H1 (cell line): ENCODE measurements around the gene KLHL26. TPM values are rescaled to one million over a fixed set of nuclear protein-coding genes. Genes with fewer than 3 reads are reported as not detected.

Experiments
- CTCF ChIA-PET: fragments of 300-600 bp; sonication (Branson Sonifier 250); formaldehyde crosslinking; loops from one replicate; lab custom pipeline; 2021; ENCODE audit not compliant: partially characterized antibody; lab: Charles Lee
- POLR2A ChIA-PET: fragments of 300-600 bp; sonication (Branson Sonifier 250); formaldehyde crosslinking; loops from one replicate; lab custom pipeline; 2021; ENCODE audit warnings: inconsistent platforms; ENCODE audit not compliant: partially characterized antibody; lab: Charles Lee
- DNase-seq, 2 experiments: peaks; one replicate each; pipeline versions ENCODE4 v3.0.0 to v3.0.0-alpha.2; 2010 to 2022; ENCODE audit warnings: low spot score in 2 of 2, low read depth in 1 of 2, mixed read lengths in 1 of 2
- FAIRE-seq: peaks from 2 replicates; lab custom pipeline; 2011; peaks lifted over from hg19 to GRCh38; lab: Jason Lieb, UNC
- H2AFZ ChIP-seq: 2 replicates; pipeline ENCODE4 v1.8.1; 2012; ENCODE audit warnings: low read length, inconsistent platforms
- H2AK5ac ChIP-seq: 2 replicates; pipeline ENCODE4 v1.6.1; 2013; ENCODE audit warnings: low read depth, low read length
- H2BK120ac ChIP-seq: replicated peaks from 2 replicates; pipeline ENCODE3; 2013; ENCODE audit warnings: low read depth, low read length, inconsistent platforms
- H2BK12ac ChIP-seq: 2 replicates; pipeline ENCODE4 v1.6.1; 2013; ENCODE audit warnings: low read depth, low read length
- H2BK15ac ChIP-seq: 2 replicates; pipeline ENCODE4 v1.6.1; 2013; ENCODE audit warnings: low read length
- H2BK20ac ChIP-seq: 2 replicates; pipeline ENCODE4 v1.6.1; 2013; ENCODE audit warnings: low read length
- H2BK5ac ChIP-seq: 2 replicates; pipeline ENCODE4 v1.6.1; 2013; ENCODE audit warnings: low read depth, low read length
- H3K14ac ChIP-seq: 2 replicates; pipeline ENCODE4 v1.6.1; 2013; ENCODE audit warnings: inconsistent platforms; ENCODE audit not compliant: insufficient read length
- H3K18ac ChIP-seq: 2 replicates; pipeline ENCODE4 v1.6.1; 2013; ENCODE audit warnings: low read length; ENCODE audit errors: extremely low read depth
- H3K23ac ChIP-seq: 2 replicates; pipeline ENCODE4 v1.6.1; 2013; ENCODE audit warnings: inconsistent platforms; ENCODE audit not compliant: insufficient read length
- H3K23me2 ChIP-seq: 2 replicates; pipeline ENCODE4 v1.6.1; 2013; ENCODE audit warnings: low read depth, low read length
- H3K27ac ChIP-seq: 2 replicates; pipeline ENCODE4 v1.6.1; 2011; ENCODE audit warnings: low read depth, low read length, inconsistent platforms
- H3K27me3 ChIP-seq, 4 experiments: replicated peaks in 1 of 4; 1 replicate in 1 of 4; 2 replicates in 3 of 4; pipeline versions ENCODE4 v1.6.1 to v1.8.1; 2011 to 2013; ENCODE audit warnings: low read length in 3 of 4, mild to moderate bottlenecking in 3 of 4, inconsistent platforms in 2 of 4, mixed read lengths in 2 of 4, moderate library complexity in 1 of 4; ENCODE audit not compliant: control insufficient read depth in 3 of 4, insufficient read depth in 3 of 4; ENCODE audit errors: extremely low read depth in 1 of 4
- H3K36me3 ChIP-seq, 4 experiments: 2 replicates each; pipeline versions ENCODE4 v1.6.1 to v1.8.1; 2011 to 2013; ENCODE audit warnings: mild to moderate bottlenecking in 4 of 4, low read length in 3 of 4, moderate library complexity in 2 of 4, control low read depth in 1 of 4, inconsistent platforms in 1 of 4; ENCODE audit not compliant: insufficient read depth in 4 of 4, control insufficient read depth in 2 of 4
- H3K4ac ChIP-seq: replicated peaks from 2 replicates; pipeline ENCODE3; 2013; ENCODE audit warnings: low read length, low read depth, mixed read lengths, inconsistent platforms; ENCODE audit not compliant: insufficient read length
- H3K4me1 ChIP-seq, 4 experiments: replicated peaks in 1 of 4; 1 replicate in 1 of 4; 2 replicates in 3 of 4; pipeline versions ENCODE4 v1.6.1 to v1.8.1; 2011 to 2013; ENCODE audit warnings: low read length in 3 of 4, inconsistent platforms in 2 of 4, mixed read lengths in 1 of 4; ENCODE audit not compliant: insufficient read depth in 4 of 4, control insufficient read depth in 3 of 4
- H3K4me2 ChIP-seq, 2 experiments: 2 replicates each; pipeline versions ENCODE4 v1.6.1 to v1.8.1; 2011 to 2013; ENCODE audit warnings: low read depth in 2 of 2, low read length in 2 of 2, control low read depth in 1 of 2, inconsistent platforms in 1 of 2, mild to moderate bottlenecking in 1 of 2; ENCODE audit not compliant: insufficient read depth in 1 of 2
- H3K4me3 ChIP-seq, 4 experiments: fragments of 200-600, 300-600 bp in 1 of 4; sonication (generic), shearing (Covaris generic), sonication (Bioruptor Twin) in 1 of 4; 2 replicates each; pipeline versions ENCODE4 v1.5.1 to v1.8.1; 2011 to 2016; ENCODE audit warnings: low read length in 4 of 4, low read depth in 3 of 4, control low read depth in 2 of 4, inconsistent platforms in 2 of 4, mild to moderate bottlenecking in 2 of 4, mixed read lengths in 1 of 4, moderate library complexity in 1 of 4; ENCODE audit not compliant: insufficient read depth in 2 of 4; ENCODE audit errors: extremely low read depth in 1 of 4
- H3K56ac ChIP-seq: replicated peaks from 2 replicates; pipeline ENCODE3; 2013; ENCODE audit warnings: low read depth, mild to moderate bottlenecking, mixed read lengths, low read length, inconsistent platforms; ENCODE audit not compliant: insufficient read length
- H3K79me1 ChIP-seq: 2 replicates; pipeline ENCODE4 v1.6.1; 2013; ENCODE audit warnings: low read depth, low read length, control low read depth
- H3K79me2 ChIP-seq, 2 experiments: 2 replicates each; pipeline versions ENCODE4 v1.6.1 to v1.8.1; 2012 to 2013; ENCODE audit warnings: low read length in 2 of 2, mild to moderate bottlenecking in 2 of 2, inconsistent platforms in 1 of 2; ENCODE audit not compliant: insufficient read depth in 2 of 2, control insufficient read depth in 1 of 2
- H3K9ac ChIP-seq, 4 experiments: replicated peaks in 1 of 4; 1 replicate in 1 of 4; 2 replicates in 3 of 4; pipeline versions ENCODE4 v1.6.1 to v1.8.1; 2011 to 2013; ENCODE audit warnings: low read depth in 3 of 4, low read length in 3 of 4, control low read depth in 2 of 4, mild to moderate bottlenecking in 2 of 4, moderate library complexity in 2 of 4, inconsistent platforms in 1 of 4; ENCODE audit errors: extremely low read depth in 1 of 4
- H3K9me3 ChIP-seq, 2 experiments: 2 replicates each; pipeline versions ENCODE4 v1.6.1 to v1.8.1; 2012 to 2013; ENCODE audit warnings: mild to moderate bottlenecking in 2 of 2, moderate library complexity in 2 of 2, control low read depth in 1 of 2, inconsistent platforms in 1 of 2, low read depth in 1 of 2, low read length in 1 of 2, mixed read lengths in 1 of 2; ENCODE audit not compliant: insufficient read depth in 2 of 2
- H4K20me1 ChIP-seq, 2 experiments: replicated peaks in 1 of 2; 2 replicates each; pipeline versions ENCODE3 to v1.8.1; 2011 to 2013; ENCODE audit warnings: inconsistent platforms in 2 of 2, low read length in 2 of 2, mild to moderate bottlenecking in 1 of 2; ENCODE audit not compliant: insufficient read depth in 2 of 2, control insufficient read depth in 1 of 2
- H4K5ac ChIP-seq: 2 replicates; pipeline ENCODE4 v1.6.1; 2013; ENCODE audit warnings: low read length, low read depth, mixed read lengths, inconsistent platforms; ENCODE audit not compliant: insufficient read length
- H4K8ac ChIP-seq: 2 replicates; pipeline ENCODE4 v1.8.0; 2013; ENCODE audit warnings: mild to moderate bottlenecking, moderate library complexity, low read length, inconsistent platforms; ENCODE audit not compliant: insufficient read depth; ENCODE audit errors: extremely low read depth
- H4K91ac ChIP-seq: replicated peaks from 2 replicates; pipeline ENCODE3; 2013; ENCODE audit warnings: low read length, mixed read lengths, inconsistent platforms; ENCODE audit not compliant: insufficient read length
- CBX8 ChIP-seq: fragments of 300-800, 300-1000 bp; sonication (generic); IDR thresholded peaks from 2 replicates; pipeline ENCODE4 v1.7.1; 2016; ENCODE audit warnings: low read depth, low read length, borderline replicate concordance
- CEBPB ChIP-seq: IDR thresholded peaks from 2 replicates; pipeline ENCODE4 v1.6.1; 2012; ENCODE audit warnings: low read depth, low read length
- E2F6 ChIP-seq: IDR thresholded peaks from 2 replicates; pipeline ENCODE4 v1.6.1; 2012; ENCODE audit warnings: inconsistent platforms
- GABPA ChIP-seq: IDR thresholded peaks from 2 replicates; pipeline ENCODE4 v1.6.1; 2011; ENCODE audit warnings: mild to moderate bottlenecking, low read length, moderate library complexity, borderline replicate concordance; ENCODE audit not compliant: insufficient read depth
- MAX ChIP-seq: IDR thresholded peaks from 2 replicates; pipeline ENCODE4 v1.6.1; 2012; ENCODE audit warnings: inconsistent platforms
- NRF1 ChIP-seq: IDR thresholded peaks from 2 replicates; pipeline ENCODE4 v1.6.1; 2011; ENCODE audit warnings: mild to moderate bottlenecking, low read depth, low read length, improper control_type of control experiment
- POLR2A ChIP-seq, 2 experiments: IDR thresholded peaks; 1 replicate in 1 of 2; 2 replicates in 1 of 2; pipeline ENCODE4 v1.6.1; 2011; ENCODE audit warnings: low read depth in 2 of 2, low read length in 2 of 2, mild to moderate bottlenecking in 2 of 2; ENCODE audit errors: control extremely low read depth in 1 of 2
- POLR2AphosphoS5 ChIP-seq: IDR thresholded peaks from 2 replicates; pipeline ENCODE4 v1.6.1; 2011; ENCODE audit warnings: low read depth, low read length
- POU5F1 ChIP-seq: IDR thresholded peaks from 2 replicates; pipeline ENCODE4 v1.6.1; 2011; ENCODE audit warnings: low read depth, mild to moderate bottlenecking, low read length, moderate library complexity
- RBBP5 ChIP-seq: IDR thresholded peaks from 2 replicates; pipeline ENCODE4 v1.7.1; 2012; ENCODE audit warnings: low read depth, mild to moderate bottlenecking, inconsistent platforms, low read length, moderate library complexity, borderline replicate concordance
- RNF2 ChIP-seq: fragments of 200-900, 300-1000 bp; sonication (generic); IDR thresholded peaks from 2 replicates; pipeline ENCODE4 v1.7.1; 2016; ENCODE audit warnings: borderline replicate concordance, low read depth, mild to moderate bottlenecking, antibody characterized with exemption, low read length; ENCODE audit not compliant: poor library complexity, severe bottlenecking; ENCODE audit errors: missing control alignments
- SAP30 ChIP-seq: fragments of 300-600 bp; sonication (generic); IDR thresholded peaks from 2 replicates; pipeline ENCODE4 v1.7.1; 2012; ENCODE audit warnings: low read length, moderate library complexity, mild to moderate bottlenecking, inconsistent platforms; ENCODE audit not compliant: insufficient read depth, insufficient replicate concordance
- ZNF274 ChIP-seq: IDR thresholded peaks from 2 replicates; pipeline ENCODE4 v1.7.0; 2012; ENCODE audit warnings: low read length, borderline replicate concordance; ENCODE audit errors: extremely low read depth
- WGBS, 2 experiments: shearing (Covaris generic) in 1 of 2; methylation state at CpG; one replicate each; pipeline versions ENCODE4 v1.1.6 to v1.1.7; 2013 to 2015; ENCODE audit warnings: low lambda C conversion rate in 2 of 2, mixed read lengths in 2 of 2, inconsistent platforms in 1 of 2, low coverage in 1 of 2, missing lambda C conversion rate in 1 of 2; ENCODE audit not compliant: insufficient replicate concordance in 2 of 2, insufficient coverage in 1 of 2, insufficient read length in 1 of 2; ENCODE audit errors: extremely low coverage in 1 of 2, missing lambda C conversion rate in 1 of 2; 5-methylcytosine and 5-hydroxymethylcytosine counted together
- polyA plus RNA-seq, 7 experiments: library from polyadenylated mRNA; depleted of rRNA in 3 of 7; stranded (reverse) in 5 of 7; unstranded in 2 of 7; fragments of >200 nt in 5 of 7; fragments of 200-250 nt in 2 of 7; gene quantifications; 1 replicate in 5 of 7; 2 replicates in 1 of 7; 4 replicates in 1 of 7; pipeline versions ENCODE4 v1.2.1 to v1.2.3, GENCODE V29; 2011 to 2013; ENCODE audit warnings: missing spikeins in 2 of 7, mixed read lengths in 2 of 7
- total RNA-seq: library from RNA; stranded (reverse); fragmentation: NEBNext Ultra II Directional; extraction: Animal tissue kit (Norgen Biotek cat#: 25700); gene quantifications from 2 replicates; pipeline ENCODE4 v1.2.1, GENCODE V29; 2021

KLHL26 gene
- total and polyA plus RNA-seq, 2 of the 8 experiments (the other 6 are each of a cell fraction or from before 2014, with no cell fraction given) = 2.2 to 8.8 TPM

GRCh38 chr19:18684642-18684993 lies 47.8 kb downstream of the KLHL26 start:
- H4K20me1 ChIP-seq = peaks cover 2 to 11% of the 10 kb centered on the region in 2 experiments
- no peak overlapping the region for H2BK120ac ChIP-seq
- CTCF ChIA-PET = interaction anchor here (1.6 kb wide), 1 partner anchor 8 kb away, joined by 4 read pairs; no protein-coding TSS in a partner anchor
- H2BK12ac ChIP-seq = no peak overlapping the region
- H3K4me3 ChIP-seq = peak overlapping the region in 2 of 4 experiments; percentile 73 to 81; a peak in 2 of 8 replicates
- peaks cover 3 to 34% of the 10 kb centered on the region in 2 experiments; a peak in 3 of 4 replicates for H3K79me2 ChIP-seq
- no peak for FAIRE-seq
- no peak overlapping the region for H2AFZ ChIP-seq
- no peak overlapping the region for H2BK5ac ChIP-seq
- peak overlapping the region; percentile 28; the same call in 1 of the 2 replicates for H4K8ac ChIP-seq
- H3K4me1 ChIP-seq = peaks cover 0 to 8% (median 5%) of the 10 kb centered on the region in 4 experiments; a peak in 5 of 7 replicates
- H3K79me1 ChIP-seq = peaks cover 13% of the 10 kb centered on the region
- H3K14ac ChIP-seq = no peak overlapping the region
- H2BK20ac ChIP-seq = no peak overlapping the region
- H3K27me3 ChIP-seq = no peaks in the 10 kb centered on the region
- peaks cover 9% of the 10 kb centered on the region; the same call in 1 of the 2 replicates for H3K23me2 ChIP-seq
- H3K9ac ChIP-seq = no peak overlapping the region
- WGBS, 2 experiments = 100% methylated on average over 2 of the region's 3 CpGs; no CpG with 5 or more reads in 1 of the 2 experiments
- H3K18ac ChIP-seq = no peak overlapping the region
- H3K4me2 ChIP-seq = peak overlapping the region; percentile 73 to 96; a peak in 3 of 4 replicates
- H2BK15ac ChIP-seq = no peak overlapping the region
- no peaks in the 10 kb centered on the region for H3K9me3 ChIP-seq
- no peaks in the 10 kb centered on the region for H3K36me3 ChIP-seq
- H3K4ac ChIP-seq = no peak overlapping the region
- no peak overlapping the region for H3K23ac ChIP-seq
- no peak overlapping the region for H4K5ac ChIP-seq
- H3K56ac ChIP-seq = no peak overlapping the region
- POLR2A ChIA-PET = interaction anchor here (0.9 to 1.4 kb wide), 2 partner anchors 11 to 127 kb away, joined by 3 to 5 read pairs; partner anchors contain the start of gene KXD1
- no peak overlapping the region for H3K27ac ChIP-seq
- no peak for DNase-seq
- no peak overlapping the region for H4K91ac ChIP-seq
- 0 out of 2 replicates have a peak overlapping the region, but pooled peaks have one; percentile 65 for H2AK5ac ChIP-seq
- TF ChIP-seq GABPA = no peak
- no peak for TF ChIP-seq POU5F1
- TF ChIP-seq CBX8 = no peak
- TF ChIP-seq RNF2 = no peak
- TF ChIP-seq POLR2A (IDR thresholded peaks at IDR 0.05; ENCODE audit: control extremely low read depth in 1 of 2, low read depth in 2 of 2, low read length in 2 of 2) = no peak
- TF ChIP-seq SAP30 = no peak
- TF ChIP-seq ZNF274 = no peak
- TF ChIP-seq NRF1 = no peak
- no peak for TF ChIP-seq CEBPB
- TF ChIP-seq POLR2AphosphoS5 = no peak
- TF ChIP-seq E2F6 = no peak
- TF ChIP-seq MAX = no peak
- no peak for TF ChIP-seq RBBP5
